Activated CD8-positive, alpha-beta memory T cell treated with anti-CD3 and anti-CD28 coated beads, Interleukin-2, amount 50 U/mL, for 1 hour (primary cell): ENCODE results near the gene PARD3.
"Not testable (repeated sequence)": the region's sequence is repeated elsewhere in the genome, so short reads cannot be mapped to it uniquely, and the experiment has no call there.

ENCODE experiments used
- DNase-seq: peaks from one replicate; pipeline ENCODE4 v3.0.0-alpha.2; 2020; ENCODE audit errors: extremely low read depth

Gene PARD3

GRCh38 chr10:34766811-34767494, 48.1 kb downstream of the PARD3 start:
- DNase-seq = no peak

GRCh38 chr10:34766266-34766600, 48.9 kb downstream of the PARD3 start:
- DNase-seq = no peak

- DNase-seq = no peak
These were observed 50.6 kb downstream of the PARD3 start for GRCh38 chr10:34764472-34764946.

GRCh38 chr10:34762603-34763299, 52.3 kb downstream of the PARD3 start:
- no peak for DNase-seq

- no peak for DNase-seq
These were observed 52.9 kb downstream of the PARD3 start for GRCh38 chr10:34762156-34762555.

GRCh38 chr10:34761453-34761852, 53.6 kb downstream of the PARD3 start:
- DNase-seq = no peak

- no peak for DNase-seq
These were observed 54.5 kb downstream of the PARD3 start for GRCh38 chr10:34760606-34761005.

GRCh38 chr10:34759837-34760215, 55.3 kb downstream of the PARD3 start:
- no peak for DNase-seq

- DNase-seq = no peak
These were observed 55.8 kb downstream of the PARD3 start for GRCh38 chr10:34759161-34759836.

GRCh38 chr10:34758447-34758996, 56.6 kb downstream of the PARD3 start:
- DNase-seq = no peak

GRCh38 chr10:34757933-34758332, 57.2 kb downstream of the PARD3 start:
- DNase-seq = no peak

- DNase-seq = not testable (repeated sequence)
These were observed 57.9 kb downstream of the PARD3 start for GRCh38 chr10:34757181-34757580.

GRCh38 chr10:34756584-34756983, 58.5 kb downstream of the PARD3 start:
- no peak for DNase-seq

GRCh38 chr10:34753014-34753757, 61.9 kb downstream of the PARD3 start:
- no peak for DNase-seq

- DNase-seq = no peak
These were observed 63.8 kb downstream of the PARD3 start for GRCh38 chr10:34751272-34751671.

GRCh38 chr10:34750795-34751194, 64.3 kb downstream of the PARD3 start:
- DNase-seq = not testable (repeated sequence)

- no peak for DNase-seq
These were observed 66.3 kb downstream of the PARD3 start for GRCh38 chr10:34748767-34749166.

- DNase-seq = no peak
These were observed 66.7 kb downstream of the PARD3 start for GRCh38 chr10:34748357-34748756.

GRCh38 chr10:34746094-34746493, 69.0 kb downstream of the PARD3 start:
- no peak for DNase-seq

GRCh38 chr10:34745244-34745643, 69.9 kb downstream of the PARD3 start:
- no peak for DNase-seq

GRCh38 chr10:34744590-34744989, 70.5 kb downstream of the PARD3 start:
- DNase-seq = no peak

GRCh38 chr10:34743814-34744213, 71.3 kb downstream of the PARD3 start:
- DNase-seq = no peak
